ENCODE measurements around the gene CCDC157.

The CCDC157 gene

DNA sequence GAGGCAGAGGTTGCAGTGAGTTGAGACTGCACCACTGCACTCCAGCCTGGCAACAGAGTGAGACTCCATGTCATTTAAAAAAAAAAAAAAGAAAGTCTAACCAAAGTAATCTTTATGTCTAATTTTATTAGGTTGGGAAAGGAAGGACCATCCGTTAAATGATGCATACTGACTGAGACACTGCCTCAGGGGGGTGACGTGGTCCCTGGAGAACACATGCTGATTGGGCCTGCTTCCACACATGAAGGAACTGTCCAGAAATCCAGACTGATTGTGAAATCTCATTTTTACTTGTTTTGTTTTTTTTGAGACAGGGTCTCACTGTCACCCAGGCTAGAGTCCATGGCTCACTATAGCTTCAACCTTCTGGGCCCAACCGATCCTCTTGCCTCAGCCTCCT, 5.6 kb upstream of the CCDC157 start:
- in situ Hi-C loops (cut with MboI; ENCODE audit: low sequenced_read_pairs) = no loop called here

DNA sequence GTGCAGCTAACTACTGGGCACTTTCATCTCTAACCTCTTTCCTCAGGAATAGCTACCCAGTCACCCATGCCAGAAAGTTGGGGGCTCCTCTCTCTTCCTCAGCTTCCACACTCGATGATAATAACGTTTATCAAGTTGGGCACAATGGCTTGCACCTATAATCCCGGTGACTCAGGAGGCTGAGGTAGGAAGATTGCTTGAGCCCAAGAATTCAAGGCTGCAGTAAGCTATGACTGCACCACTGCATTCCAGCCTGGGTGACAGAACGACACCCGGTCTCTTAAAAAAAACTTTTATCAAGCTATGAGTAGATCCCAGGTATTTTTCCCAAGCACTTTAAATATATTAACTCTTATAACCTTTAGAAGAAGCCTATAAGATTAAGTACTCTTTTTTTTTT, 2.2 kb upstream of the CCDC157 start:
- in situ Hi-C loops (cut with MboI; ENCODE audit: low sequenced_read_pairs) = no loop called here

DNA sequence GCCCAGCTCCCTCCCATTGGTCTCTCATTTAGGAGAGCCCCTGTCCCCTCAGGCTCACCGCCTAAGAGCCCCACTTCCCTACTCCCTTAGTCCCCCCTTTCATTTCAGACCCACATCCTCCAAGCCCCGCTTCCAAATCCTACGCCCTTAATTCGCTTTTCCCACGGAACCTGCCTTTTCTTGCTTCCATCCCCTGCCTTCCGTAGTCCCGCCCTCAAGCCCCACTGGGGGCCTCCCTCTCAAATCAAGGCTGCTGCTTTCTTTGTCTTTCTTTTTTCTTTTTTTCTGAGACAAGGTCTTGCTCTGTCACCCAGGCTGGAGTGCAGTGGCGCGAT, 396 bp downstream of the CCDC157 start:
- in situ Hi-C loops (cut with MboI; ENCODE audit: low sequenced_read_pairs) = no loop called here

DNA sequence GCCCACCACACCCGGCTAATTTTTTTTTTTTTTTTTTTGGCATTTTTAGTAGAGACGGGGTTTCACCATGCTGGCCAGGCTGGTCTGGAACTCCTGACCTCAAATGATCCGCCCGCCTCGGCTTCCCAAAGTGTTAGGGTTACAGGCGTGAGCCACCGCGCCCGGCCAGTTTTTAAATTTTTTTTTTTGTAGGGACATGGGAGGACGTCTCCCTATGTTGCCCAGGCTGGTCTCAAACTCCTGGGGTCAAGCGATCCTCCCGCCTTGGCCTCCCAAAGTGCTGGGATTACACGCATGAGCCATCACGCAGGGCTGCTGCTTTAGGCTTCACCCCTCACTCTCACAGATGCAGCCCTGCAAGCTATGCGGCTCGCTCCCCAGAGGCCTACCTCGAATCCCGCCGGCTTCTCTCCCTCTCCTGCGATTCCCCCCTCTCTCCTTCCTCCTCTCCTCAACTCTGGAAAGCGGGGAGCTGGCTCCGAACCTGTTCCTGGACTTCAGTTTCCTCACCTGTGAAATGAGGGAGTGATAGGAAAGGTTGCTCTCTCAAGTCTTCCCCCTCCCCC, 926 bp downstream of the CCDC157 start:
- in situ Hi-C loops (cut with MboI; ENCODE audit: low sequenced_read_pairs) = no loop called here

DNA sequence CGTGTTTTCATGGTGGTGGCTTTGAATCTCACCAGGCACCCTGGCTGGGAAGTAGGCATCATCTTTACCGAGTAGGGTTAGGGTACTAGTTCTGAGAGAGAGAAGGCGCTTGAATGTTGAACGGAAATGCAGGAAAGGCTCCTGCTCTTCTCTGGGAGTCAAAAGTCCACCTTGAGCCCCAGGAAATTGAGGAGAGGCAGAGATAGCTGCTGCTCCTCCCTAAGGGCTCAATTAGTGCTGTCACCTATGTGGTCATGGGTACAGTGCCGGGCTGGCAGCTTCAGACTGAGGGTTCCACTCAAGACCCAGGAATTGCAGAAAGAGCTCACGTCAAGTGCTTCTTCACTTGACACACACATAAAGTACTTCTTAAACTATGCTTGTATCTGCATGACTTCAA, 1.7 kb downstream of the CCDC157 start:
- in situ Hi-C loops (cut with MboI; ENCODE audit: low sequenced_read_pairs) = no loop called here

DNA sequence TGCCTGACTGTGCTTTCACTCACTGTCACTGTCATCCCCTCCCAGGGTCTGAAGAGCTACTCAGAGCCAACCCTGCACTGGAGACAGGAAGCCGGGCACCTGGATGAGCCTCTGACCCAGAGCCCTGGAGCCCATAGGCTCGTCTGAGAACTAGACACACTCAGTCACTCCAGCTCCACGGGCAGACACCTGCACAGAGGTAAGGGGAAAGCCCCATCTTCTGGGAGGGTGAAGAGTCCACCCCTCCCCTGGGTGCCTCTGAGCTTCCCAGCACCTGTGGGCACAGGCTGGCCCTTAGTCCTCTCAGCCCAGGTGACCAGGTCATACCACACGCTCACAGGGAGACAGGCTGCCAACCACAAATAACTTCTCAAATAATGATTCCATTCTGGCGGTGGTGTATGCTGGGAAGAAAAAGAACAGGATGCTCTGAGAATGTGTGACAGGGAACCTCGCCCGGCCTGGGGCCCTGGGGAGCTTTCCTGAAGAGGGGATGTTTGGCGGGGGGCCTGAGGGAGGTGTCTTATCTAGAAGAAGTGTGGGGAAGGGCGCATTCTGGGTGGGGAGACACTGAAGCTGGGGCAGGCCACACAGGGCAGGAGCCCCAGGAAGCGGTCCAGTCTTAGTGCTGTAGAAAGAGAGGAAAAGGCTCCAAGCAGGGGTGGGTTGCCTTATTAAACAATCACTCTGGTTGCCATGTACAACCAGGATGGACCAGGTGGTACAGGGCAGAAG, 5.3 kb downstream of the CCDC157 start:
- in situ Hi-C loops (cut with MboI; ENCODE audit: low sequenced_read_pairs) = no loop called here

DNA sequence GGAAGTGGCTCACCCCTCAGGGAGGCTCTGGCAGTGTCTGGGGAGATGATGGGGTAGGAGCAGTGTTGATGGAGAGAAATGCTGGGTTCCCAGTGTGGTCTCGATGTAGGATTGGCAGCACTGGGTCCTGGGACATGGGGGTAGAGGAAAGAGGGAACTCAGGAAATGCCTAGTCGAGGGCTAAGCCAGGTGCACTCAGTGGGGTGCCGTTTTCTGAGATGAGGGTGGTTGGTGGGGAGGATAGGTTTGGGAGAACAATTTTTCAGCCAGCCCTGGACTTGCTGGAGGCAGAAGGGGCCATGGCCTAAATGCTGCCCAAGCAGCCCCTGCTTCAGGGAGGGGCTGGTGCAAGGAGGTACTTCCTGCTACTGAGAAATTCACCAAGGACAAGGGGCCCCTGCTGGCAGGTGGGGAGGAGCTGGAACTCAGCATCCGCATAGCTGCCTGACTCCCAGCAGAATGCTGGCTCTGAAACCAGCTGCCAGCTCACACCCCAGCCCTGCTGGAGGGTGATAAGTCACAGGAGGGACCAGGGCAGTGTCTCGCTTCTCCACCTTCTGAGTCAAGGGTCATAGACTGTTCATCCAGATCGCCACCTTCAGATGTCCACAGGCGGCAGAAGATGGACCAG, 6.0 kb downstream of the CCDC157 start:
- in situ Hi-C loops (cut with MboI; ENCODE audit: low sequenced_read_pairs) = no loop called here

DNA sequence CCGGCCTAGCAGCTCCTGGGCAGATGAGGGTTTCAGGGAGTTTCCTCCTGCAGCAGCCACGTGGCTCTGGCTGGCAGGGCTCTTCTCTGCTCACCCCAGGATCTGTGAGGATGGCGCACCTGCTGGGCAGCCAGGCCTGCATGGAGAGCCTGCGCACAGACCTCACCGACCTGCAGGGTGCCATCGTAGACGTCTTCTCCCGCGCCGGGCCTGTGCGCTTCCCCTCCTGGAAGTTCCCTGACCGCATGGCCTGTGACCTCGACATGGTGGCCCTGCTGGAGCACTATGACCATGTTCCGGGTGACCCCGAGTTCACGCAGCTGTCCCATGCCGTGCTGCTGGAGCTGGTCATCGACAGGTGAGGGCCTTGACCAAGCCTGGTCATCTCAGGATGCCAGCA, 9.1 kb downstream of the CCDC157 start:
- in situ Hi-C loops (cut with MboI; ENCODE audit: low sequenced_read_pairs) = no loop called here

DNA sequence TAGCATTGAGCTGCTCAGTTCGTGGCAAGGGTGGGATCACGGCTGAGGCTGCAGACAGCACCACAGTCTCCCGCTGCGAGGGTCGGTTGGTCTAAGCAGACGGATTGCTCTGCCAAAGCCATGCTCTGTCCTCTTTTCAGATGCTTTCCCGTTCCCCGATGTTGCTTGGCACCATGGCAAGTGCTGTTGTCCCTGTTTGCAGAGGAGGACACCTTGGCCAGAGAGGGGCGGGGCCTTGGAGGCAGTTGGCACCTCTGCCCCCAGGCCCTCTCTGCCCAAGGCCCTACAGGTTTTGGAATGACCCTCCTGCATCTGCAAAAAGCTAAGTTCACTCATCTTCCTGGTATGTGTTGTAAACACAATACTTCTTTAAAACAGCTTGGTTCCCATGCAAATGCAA, 11.6 kb downstream of the CCDC157 start:
- in situ Hi-C loops (cut with MboI; ENCODE audit: low sequenced_read_pairs) = no loop called here

DNA sequence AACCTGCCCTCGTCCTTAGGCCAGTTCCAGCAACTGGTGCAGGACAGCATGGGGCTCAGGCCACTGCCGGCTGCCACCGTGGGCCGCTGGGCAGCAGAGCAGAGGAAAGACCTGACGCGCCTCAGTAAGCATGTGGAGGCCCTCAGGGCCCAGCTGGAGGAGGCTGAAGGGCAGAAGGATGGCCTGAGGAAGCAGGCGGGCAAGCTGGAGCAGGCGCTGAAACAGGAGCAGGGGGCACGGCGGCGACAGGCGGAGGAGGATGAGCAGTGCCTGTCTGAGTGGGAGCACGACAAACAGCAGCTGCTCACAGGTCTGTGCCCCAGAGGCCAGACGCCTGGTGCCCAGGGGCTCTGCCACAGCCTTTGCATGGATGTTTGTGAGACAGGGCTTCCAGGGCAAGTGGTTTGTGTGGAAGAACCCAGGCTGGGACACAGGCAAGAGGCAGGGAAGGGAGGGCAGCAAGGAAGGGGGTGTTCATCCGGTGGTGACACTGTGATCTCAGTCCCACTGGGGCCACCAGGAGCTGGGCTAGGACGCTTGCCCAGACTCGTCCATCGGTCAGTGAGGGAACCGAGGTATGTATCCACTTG, 13.9 kb downstream of the CCDC157 start:
- in situ Hi-C loops (cut with MboI; ENCODE audit: low sequenced_read_pairs) = no loop called here

DNA sequence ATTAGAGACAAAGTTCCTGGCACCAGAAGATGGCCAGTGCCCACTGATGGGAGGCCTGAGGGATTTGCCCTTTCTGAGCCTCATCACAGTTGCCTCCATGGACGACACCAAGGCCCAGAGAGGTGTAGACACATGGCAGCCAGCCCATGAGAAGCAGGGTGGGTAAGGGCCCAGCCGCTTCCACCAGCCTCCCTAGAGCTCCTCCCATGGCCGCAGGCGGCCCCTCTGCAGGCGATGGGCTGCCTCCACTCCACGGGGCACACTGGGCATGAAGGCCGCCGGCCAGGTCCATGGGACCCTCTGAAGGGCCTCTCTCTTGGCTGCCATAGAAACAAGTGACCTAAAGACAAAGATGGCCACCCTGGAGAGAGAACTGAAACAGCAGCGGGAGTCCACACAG, 14.5 kb downstream of the CCDC157 start:
- in situ Hi-C loops (cut with MboI; ENCODE audit: low sequenced_read_pairs) = no loop called here

DNA sequence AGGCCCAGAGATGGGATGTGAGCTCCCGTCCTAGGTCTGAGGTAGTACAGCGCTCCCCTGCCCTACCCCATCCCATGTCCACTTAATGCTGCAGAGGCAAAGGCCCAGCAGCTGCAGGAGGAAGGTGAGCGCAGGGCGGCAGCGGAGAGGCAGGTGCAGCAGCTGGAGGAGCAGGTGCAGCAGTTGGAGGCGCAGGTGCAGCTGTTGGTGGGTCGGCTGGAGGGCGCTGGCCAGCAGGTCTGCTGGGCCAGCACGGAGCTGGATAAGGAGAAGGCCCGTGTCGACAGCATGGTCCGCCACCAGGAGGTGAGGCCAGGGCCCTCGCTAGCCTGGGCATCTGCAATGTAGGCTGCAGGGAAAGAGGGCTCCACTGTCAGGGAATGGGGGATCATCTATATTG, 15.2 kb downstream of the CCDC157 start:
- in situ Hi-C loops (cut with MboI; ENCODE audit: low sequenced_read_pairs) = no loop called here

DNA sequence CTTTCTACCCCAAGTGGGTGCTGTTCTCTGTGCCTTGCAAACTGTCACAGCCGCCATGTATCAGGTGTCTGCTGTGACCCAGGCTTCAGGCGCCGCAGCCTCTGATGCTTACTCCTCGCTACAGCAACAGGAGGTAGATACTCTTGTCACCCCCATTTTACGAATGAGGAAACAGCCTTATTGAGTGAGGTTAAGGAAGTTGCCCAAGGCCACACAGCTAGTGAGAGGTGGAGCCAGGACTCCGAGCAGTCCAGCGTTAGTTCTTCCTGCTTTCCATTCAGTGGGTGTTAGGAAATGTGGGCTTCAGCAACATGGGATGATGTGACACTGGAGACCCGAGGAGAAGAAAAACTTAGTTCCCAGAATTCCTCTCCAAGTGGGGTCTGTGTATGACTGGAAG, 16.1 kb downstream of the CCDC157 start:
- in situ Hi-C loops (cut with MboI; ENCODE audit: low sequenced_read_pairs) = no loop called here

DNA sequence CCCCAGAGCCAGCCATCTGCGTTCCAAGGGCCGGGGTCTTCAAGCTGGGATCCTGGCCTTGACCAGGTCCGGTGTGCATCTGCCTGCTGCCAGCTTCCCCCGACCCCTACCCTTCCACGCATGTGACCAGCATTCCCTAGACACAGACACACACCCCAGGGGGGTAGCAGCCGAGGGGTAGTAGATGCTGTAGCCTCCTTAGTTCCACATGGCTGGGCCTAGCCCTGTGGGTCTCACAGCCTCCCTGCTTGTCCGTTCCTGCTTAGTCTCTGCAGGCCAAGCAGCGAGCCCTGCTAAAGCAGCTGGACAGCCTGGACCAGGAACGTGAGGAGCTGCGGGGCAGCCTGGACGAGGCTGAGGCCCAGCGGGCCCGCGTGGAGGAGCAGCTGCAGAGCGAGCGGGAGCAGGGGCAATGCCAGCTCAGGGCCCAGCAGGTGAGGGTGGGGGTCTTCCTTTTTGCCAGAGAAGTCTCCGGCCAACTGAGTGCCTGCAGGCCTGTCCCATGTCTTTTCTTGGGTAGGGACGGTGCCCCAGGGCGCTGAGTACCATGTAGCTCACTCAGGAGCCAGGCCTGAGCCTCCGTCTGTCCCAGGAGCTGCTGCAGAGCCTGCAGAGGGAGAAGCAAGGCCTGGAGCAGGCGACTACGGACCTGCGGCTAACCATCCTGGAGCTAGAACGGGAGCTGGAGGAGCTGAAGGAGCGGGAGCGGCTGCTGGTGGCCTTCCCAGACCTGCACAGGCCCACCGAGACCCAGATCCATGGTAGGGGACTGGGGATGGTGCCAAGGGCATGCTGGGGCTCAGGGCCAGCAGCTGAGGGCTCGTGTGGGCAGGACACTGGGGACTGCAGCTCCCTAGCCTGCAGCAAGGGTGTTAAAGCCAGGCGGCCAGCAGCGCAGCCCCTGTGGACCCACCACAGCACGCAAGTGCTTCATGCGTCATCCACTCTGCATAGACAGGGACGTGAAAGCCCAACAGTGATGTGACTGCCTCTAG, 16.8 kb downstream of the CCDC157 start:
- in situ Hi-C loops (cut with MboI; ENCODE audit: low sequenced_read_pairs) = no loop called here

DNA sequence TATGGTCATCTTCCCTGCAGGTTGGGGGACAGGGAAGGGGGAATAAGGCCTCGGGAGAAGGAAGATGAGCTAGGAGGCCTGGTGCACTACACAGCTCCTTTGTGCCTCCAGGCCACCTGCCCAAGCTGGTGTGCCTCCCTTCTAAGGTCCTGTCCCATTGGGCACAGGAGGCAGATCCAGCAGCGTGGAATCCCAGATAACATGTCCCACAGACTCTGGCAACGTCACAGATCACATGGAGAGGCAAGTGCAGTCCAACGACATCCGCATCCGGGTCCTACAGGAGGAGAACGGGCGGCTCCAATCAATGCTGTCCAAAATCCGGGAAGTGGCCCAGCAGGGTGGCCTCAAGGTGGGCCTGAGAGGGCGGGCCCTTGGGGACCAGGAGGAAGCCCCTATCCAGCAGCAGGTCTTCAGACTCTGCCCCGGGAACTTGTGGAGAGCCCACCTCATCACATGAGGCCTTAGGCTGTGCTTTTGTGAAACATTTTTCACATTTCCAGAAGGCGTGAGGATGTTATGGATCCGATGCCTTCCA, 18.6 kb downstream of the CCDC157 start:
- in situ Hi-C loops (cut with MboI; ENCODE audit: low sequenced_read_pairs) = no loop called here

DNA sequence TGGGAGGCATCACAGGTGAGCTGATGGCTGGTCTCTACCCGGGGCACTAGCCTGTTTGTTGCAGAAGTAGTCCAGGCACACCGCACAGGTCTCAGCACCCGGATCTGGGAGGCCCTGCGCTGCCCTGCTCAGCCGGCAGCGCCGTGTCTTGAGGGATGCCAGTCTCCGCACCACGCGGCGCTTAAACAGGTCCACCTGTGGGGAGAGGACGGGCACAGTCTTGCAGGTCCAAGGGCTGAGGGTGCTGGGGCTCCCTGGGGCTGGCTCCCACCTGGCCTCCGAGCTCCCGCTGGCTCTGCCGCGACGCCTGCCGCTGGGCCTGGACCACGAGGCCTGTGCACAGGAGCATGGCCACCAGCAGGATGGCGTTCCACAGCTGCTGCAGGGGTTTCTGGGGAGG, 23.2 kb downstream of the CCDC157 start:
- in situ Hi-C loops (cut with MboI; ENCODE audit: low sequenced_read_pairs) = no loop called here

DNA sequence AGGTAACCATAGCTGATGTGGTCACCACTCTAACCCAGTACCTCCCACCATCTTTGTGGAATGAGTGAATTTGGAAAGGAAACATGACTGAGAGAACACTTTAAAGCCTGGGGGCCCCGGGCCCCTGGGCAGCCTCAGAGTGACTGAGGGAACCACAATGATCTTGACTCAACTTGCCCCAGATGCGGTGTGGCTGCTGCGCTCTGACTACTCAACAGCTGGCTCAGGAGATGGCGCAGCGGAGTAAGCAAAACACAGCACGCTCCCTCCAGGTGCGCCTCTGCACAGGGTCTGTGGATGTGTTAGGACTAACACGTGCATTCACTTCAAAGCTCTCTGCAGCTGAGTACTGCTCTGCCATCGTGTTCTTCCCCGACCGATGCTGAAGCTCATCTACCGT, 24.5 kb downstream of the CCDC157 start:
- in situ Hi-C loops (cut with MboI; ENCODE audit: low sequenced_read_pairs) = no loop called here

DNA sequence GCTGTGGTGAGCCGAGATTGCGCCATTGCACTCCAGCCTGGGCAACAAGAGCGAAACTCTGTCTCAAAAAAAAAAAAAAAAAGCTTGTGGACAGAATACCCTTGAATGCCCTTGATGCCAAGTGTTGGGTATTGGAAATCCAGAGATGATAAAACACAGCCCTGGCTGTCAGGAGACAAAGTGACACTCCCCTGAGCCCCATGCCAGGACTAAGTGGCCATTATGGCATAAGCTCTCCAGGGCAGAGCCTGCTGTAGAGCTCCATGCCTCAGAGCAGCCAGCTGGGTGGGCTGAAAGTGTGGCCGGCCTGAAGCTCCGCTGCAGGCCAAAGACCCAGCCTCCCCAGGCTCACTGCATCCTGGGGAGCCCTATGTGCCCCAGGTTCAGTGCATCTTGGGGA, 25.5 kb downstream of the CCDC157 start:
- in situ Hi-C loops (cut with MboI; ENCODE audit: low sequenced_read_pairs) = no loop called here

DNA sequence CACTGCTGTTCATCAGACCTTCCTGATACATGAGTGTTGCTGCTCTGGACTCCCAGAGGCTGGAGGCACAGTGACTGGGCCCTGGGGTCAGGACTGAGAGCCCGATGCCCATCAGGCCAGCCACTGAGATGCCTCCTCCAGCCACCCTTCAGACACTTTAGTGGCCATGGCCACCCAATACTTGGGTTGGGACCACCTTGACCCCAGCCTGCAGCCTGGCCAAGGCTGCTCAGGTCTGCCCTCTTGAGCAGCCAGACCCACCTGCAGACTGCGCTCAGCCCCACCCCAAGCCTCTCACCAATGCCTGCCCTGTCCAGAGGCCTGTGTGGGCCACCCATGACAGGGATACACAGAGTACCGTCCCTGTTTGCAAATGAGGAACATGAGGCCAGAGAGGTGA, 26.3 kb downstream of the CCDC157 start:
- in situ Hi-C loops (cut with MboI; ENCODE audit: low sequenced_read_pairs) = no loop called here

DNA sequence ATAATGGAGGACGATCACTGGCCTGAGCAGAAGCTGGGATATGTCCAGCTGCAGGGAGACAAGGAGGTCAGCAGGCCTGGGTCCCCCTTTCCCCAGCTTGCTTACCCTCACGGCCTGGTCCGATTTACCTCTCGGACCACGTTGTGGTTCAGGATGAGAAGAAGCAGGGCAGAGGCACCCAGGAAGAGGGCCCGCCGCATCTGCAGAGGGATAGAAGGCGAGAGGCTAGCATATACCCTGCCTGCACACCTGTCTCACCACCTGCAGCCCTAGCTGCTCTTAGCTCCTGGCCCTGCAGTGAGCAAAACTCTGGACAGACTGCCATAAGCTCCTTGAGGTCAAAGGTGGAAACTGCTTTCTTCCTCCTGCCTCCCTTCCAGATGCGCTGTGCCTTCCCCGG, 29.1 kb downstream of the CCDC157 start:
- in situ Hi-C loops (cut with MboI; ENCODE audit: low sequenced_read_pairs) = no loop called here

DNA sequence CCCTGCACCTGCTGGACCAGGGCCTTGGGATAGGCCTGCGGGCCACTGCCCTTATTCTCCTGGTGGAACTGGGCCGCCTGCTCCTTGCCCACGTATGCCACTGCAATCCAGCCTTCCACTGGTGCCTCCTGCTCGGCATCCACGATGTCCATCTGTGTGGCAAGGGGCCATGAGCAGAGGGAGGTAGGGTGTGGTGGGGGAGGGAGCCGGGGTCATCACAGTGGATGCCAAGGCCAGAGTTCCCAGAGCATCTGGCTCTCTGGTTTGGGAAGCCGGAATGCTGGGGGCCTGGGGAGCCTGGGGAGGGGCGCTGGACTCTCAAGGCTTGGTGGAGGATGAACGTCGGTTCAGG, 29.8 kb downstream of the CCDC157 start:
- in situ Hi-C loops (cut with MboI; ENCODE audit: low sequenced_read_pairs) = no loop called here

Measured in hTERT RPE-1 (cell line).